ENCODE data around the gene SLC34A1. TPM values are rescaled to one million over a fixed set of nuclear protein-coding genes. Genes with fewer than 3 reads are reported as not detected.

The SLC34A1 gene
- total and polyA plus RNA-seq, 2 experiments from 2014 or later, result not detected

DNA sequence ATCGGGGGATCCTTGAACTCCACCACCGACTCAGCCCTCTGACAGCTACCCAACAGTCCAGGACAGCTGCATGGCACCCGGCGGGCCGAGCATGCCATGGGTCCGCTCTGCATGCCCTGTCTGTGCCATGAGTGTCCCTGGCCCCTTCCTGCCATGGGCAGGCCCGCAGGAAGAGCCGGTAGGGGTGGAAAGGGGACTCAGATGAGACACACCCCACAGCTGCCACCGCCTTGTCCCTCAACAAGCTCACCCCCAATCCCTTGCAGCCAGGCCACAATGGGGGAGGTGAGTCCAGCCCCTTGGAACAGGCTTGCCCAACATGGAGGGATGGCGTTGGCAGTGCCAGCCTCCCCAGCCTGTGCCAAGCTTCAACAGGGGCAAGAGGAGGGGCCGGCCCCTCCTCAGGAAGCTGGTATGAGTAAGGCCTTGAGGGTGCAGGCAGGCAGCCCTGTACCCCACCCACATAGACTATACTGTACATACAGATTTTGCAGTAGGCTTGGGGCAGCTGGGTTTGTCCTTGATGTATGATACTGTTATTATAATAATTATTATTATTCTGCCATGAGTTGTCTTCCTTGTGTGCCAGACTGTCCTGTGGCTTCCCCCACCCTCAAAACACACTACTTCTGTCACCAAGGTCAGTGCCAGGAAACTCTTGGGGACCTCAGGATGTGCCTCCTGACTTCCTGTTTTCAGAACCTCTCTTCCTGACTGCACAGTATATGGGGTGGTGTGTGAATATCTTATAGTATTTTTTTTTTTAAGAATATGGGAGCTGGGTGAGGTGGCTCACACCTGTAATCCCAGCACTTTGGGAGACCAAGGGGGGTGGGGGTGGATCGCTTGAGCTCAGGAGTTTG is 12.0 kb upstream of the SLC34A1 start:
- peaks cover 34% of the 10 kb centered on the region for H3K4me1 ChIP-seq (ENCODE audit: insufficient read depth)
- Mint-ChIP-seq H3K27me3 (ENCODE audit: insufficient read depth, low read depth, poor library complexity) (peaks cover 32% of the 10 kb centered on the region), H3K9me3 (no peaks in the 10 kb centered on the region; the same call in 2 of the 3 replicates), H3K4me3 (peak overlapping the region; percentile 41; the same call in 1 of the 3 replicates), H3K36me3 (ENCODE audit: low read depth) (peaks cover 11% of the 10 kb centered on the region), H3K4me1 (peaks cover 42% of the 10 kb centered on the region), H3K27ac (no peak overlapping the region)
- TF ChIP-seq POLR2AphosphoS5 (IDR thresholded peaks at IDR 0.05; ENCODE audit: low read depth) (no peak), EZH2 (IDR thresholded peaks at IDR 0.05; ENCODE audit: low read depth, unreplicated experiment) (no peak), STAT1 (IDR thresholded peaks at IDR 0.05; ENCODE audit: unreplicated experiment) (no peak), EZH2phosphoT487 (IDR thresholded peaks at IDR 0.05; ENCODE audit: unreplicated experiment) (no peak), CREB1 (CRISPR knock-in tag; IDR thresholded peaks at IDR 0.05; ENCODE audit: low read depth) (no peak), ZNF114 (CRISPR knock-in tag; IDR thresholded peaks at IDR 0.05) (no peak), NANOG (IDR thresholded peaks at IDR 0.05; ENCODE audit: borderline replicate concordance) (no peak), ZNF331 (CRISPR knock-in tag; IDR thresholded peaks at IDR 0.05; ENCODE audit: low read depth) (no peak), JUNB (IDR thresholded peaks at IDR 0.05; ENCODE audit: unreplicated experiment) (no peak)
- TF ChIP-seq, protein P1, sequence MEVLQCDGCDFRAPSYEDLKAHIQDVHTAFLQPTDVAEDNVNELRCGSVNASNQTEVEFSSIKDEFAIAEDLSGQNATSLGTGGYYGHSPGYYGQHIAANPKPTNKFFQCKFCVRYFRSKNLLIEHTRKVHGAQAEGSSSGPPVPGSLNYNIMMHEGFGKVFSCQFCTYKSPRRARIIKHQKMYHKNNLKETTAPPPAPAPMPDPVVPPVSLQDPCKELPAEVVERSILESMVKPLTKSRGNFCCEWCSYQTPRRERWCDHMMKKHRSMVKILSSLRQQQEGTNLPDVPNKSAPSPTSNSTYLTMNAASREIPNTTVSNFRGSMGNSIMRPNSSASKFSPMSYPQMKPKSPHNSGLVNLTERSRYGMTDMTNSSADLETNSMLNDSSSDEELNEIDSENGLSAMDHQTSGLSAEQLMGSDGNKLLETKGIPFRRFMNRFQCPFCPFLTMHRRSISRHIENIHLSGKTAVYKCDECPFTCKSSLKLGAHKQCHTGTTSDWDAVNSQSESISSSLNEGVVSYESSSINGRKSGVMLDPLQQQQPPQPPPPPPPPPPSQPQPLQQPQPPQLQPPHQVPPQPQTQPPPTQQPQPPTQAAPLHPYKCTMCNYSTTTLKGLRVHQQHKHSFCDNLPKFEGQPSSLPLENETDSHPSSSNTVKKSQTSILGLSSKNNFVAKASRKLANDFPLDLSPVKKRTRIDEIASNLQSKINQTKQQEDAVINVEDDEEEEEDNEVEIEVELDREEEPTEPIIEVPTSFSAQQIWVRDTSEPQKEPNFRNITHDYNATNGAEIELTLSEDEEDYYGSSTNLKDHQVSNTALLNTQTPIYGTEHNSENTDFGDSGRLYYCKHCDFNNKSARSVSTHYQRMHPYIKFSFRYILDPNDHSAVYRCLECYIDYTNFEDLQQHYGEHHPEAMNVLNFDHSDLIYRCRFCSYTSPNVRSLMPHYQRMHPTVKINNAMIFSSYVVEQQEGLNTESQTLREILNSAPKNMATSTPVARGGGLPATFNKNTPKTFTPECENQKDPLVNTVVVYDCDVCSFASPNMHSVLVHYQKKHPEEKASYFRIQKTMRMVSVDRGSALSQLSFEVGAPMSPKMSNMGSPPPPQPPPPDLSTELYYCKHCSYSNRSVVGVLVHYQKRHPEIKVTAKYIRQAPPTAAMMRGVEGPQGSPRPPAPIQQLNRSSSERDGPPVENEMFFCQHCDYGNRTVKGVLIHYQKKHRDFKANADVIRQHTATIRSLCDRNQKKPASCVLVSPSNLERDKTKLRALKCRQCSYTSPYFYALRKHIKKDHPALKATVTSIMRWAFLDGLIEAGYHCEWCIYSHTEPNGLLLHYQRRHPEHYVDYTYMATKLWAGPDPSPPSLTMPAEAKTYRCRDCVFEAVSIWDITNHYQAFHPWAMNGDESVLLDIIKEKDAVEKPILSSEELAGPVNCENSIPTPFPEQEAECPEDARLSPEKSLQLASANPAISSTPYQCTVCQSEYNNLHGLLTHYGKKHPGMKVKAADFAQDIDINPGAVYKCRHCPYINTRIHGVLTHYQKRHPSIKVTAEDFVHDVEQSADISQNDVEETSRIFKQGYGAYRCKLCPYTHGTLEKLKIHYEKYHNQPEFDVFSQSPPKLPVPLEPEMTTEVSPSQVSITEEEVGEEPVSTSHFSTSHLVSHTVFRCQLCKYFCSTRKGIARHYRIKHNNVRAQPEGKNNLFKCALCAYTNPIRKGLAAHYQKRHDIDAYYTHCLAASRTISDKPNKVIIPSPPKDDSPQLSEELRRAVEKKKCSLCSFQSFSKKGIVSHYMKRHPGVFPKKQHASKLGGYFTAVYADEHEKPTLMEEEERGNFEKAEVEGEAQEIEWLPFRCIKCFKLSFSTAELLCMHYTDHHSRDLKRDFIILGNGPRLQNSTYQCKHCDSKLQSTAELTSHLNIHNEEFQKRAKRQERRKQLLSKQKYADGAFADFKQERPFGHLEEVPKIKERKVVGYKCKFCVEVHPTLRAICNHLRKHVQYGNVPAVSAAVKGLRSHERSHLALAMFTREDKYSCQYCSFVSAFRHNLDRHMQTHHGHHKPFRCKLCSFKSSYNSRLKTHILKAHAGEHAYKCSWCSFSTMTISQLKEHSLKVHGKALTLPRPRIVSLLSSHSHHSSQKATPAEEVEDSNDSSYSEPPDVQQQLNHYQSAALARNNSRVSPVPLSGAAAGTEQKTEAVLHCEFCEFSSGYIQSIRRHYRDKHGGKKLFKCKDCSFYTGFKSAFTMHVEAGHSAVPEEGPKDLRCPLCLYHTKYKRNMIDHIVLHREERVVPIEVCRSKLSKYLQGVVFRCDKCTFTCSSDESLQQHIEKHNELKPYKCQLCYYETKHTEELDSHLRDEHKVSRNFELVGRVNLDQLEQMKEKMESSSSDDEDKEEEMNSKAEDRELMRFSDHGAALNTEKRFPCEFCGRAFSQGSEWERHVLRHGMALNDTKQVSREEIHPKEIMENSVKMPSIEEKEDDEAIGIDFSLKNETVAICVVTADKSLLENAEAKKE (CRISPR knock-in tag; IDR thresholded peaks at IDR 0.05), result no peak
- TF ChIP-seq, protein P2, sequence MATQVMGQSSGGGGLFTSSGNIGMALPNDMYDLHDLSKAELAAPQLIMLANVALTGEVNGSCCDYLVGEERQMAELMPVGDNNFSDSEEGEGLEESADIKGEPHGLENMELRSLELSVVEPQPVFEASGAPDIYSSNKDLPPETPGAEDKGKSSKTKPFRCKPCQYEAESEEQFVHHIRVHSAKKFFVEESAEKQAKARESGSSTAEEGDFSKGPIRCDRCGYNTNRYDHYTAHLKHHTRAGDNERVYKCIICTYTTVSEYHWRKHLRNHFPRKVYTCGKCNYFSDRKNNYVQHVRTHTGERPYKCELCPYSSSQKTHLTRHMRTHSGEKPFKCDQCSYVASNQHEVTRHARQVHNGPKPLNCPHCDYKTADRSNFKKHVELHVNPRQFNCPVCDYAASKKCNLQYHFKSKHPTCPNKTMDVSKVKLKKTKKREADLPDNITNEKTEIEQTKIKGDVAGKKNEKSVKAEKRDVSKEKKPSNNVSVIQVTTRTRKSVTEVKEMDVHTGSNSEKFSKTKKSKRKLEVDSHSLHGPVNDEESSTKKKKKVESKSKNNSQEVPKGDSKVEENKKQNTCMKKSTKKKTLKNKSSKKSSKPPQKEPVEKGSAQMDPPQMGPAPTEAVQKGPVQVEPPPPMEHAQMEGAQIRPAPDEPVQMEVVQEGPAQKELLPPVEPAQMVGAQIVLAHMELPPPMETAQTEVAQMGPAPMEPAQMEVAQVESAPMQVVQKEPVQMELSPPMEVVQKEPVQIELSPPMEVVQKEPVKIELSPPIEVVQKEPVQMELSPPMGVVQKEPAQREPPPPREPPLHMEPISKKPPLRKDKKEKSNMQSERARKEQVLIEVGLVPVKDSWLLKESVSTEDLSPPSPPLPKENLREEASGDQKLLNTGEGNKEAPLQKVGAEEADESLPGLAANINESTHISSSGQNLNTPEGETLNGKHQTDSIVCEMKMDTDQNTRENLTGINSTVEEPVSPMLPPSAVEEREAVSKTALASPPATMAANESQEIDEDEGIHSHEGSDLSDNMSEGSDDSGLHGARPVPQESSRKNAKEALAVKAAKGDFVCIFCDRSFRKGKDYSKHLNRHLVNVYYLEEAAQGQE (IDR thresholded peaks at IDR 0.05; ENCODE audit: unreplicated experiment), result no peak
- TF ChIP-seq, protein P3, sequence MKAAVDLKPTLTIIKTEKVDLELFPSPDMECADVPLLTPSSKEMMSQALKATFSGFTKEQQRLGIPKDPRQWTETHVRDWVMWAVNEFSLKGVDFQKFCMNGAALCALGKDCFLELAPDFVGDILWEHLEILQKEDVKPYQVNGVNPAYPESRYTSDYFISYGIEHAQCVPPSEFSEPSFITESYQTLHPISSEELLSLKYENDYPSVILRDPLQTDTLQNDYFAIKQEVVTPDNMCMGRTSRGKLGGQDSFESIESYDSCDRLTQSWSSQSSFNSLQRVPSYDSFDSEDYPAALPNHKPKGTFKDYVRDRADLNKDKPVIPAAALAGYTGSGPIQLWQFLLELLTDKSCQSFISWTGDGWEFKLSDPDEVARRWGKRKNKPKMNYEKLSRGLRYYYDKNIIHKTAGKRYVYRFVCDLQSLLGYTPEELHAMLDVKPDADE (IDR thresholded peaks at IDR 0.05), result no peak
- no peaks in the 10 kb centered on the region for H3K36me3 ChIP-seq (ENCODE audit: insufficient read depth)
- H3K4me3 ChIP-seq, result no peak overlapping the region
- no peak overlapping the region for H3K27ac ChIP-seq (ENCODE audit: low read depth)
- H3K79me2 ChIP-seq (replicated peaks; ENCODE audit: insufficient read depth), result no peaks in the 10 kb centered on the region
- DNase-seq (ENCODE audit: low spot score) (no peak), ATAC-seq (no peak)
- H3F3A ChIP-seq (replicated peaks; ENCODE audit: low read depth), result 0 out of 2 replicates have a peak, but pooled peaks cover 12% of the 10 kb centered on the region
- no peaks in the 10 kb centered on the region; the same call in 1 of the 2 replicates for H4K20me1 ChIP-seq (replicated peaks; ENCODE audit: insufficient read depth)
- H3K4me2 ChIP-seq, result no peak overlapping the region
- no peaks in the 10 kb centered on the region for H3K9me2 ChIP-seq (ENCODE audit: insufficient read depth)
- no peak overlapping the region for H2AFZ ChIP-seq
- peaks cover 15% of the 10 kb centered on the region for H3K27me3 ChIP-seq (ENCODE audit: insufficient read depth)

Measured in GM23338 (cell line).